B cell (primary cell): ENCODE measurements around the gene CDT1.

ENCODE experiments used
- CTCF ChIP-seq: fragments of 200-600 bp; IDR thresholded peaks from one replicate; pipeline ENCODE4 v1.8.0; 2022; ENCODE audit warnings: antibody characterized with exemption, mild to moderate bottlenecking
- EZH2 ChIP-seq: IDR thresholded peaks from 2 replicates; pipeline ENCODE4 v1.6.1; 2012; ENCODE audit warnings: borderline replicate concordance, low read depth, mild to moderate bottlenecking, moderate library complexity, low read length; ENCODE audit not compliant: insufficient read depth, poor library complexity, severe bottlenecking

- TF ChIP-seq EZH2 (no peak), CTCF (no peak)
Observed at GRCh38 chr16:88771294-88771772, 32.3 kb upstream of the CDT1 start.
